ENCODE measurements around the gene GCK.

Gene GCK

GRCh38 chr7:44235066-44235465, 45.8 kb upstream of the GCK start:
- Histone ChIP-seq H3K79me1 (ENCODE audit: low read length) (no peaks in the 10 kb centered on the region), H2BK15ac (replicated peaks; ENCODE audit: low read depth) (no peak overlapping the region), H3K36me3 (ENCODE audit: control insufficient read depth, insufficient read depth, low read length) (no peaks in the 10 kb centered on the region), H4K5ac (ENCODE audit: low read length) (no peak overlapping the region), H3K9ac (ENCODE audit: low read length) (no peak overlapping the region), H3K23ac (ENCODE audit: low read length) (no peak overlapping the region), H2BK120ac (ENCODE audit: low read depth, low read length) (no peak overlapping the region), H3K4ac (ENCODE audit: low read depth, low read length) (no peak overlapping the region), H3K4me3 (ENCODE audit: low read length) (no peak overlapping the region), H3K27me3 (ENCODE audit: insufficient read depth, low read length, poor library complexity) (no peaks in the 10 kb centered on the region), H3K4me2 (ENCODE audit: low read length) (no peak overlapping the region), H4K8ac (ENCODE audit: low read depth, low read length) (no peak overlapping the region), H3K4me1 (ENCODE audit: control insufficient read depth, low read depth, low read length) (no peaks in the 10 kb centered on the region), H2BK5ac (ENCODE audit: low read length) (no peak overlapping the region), H3K18ac (ENCODE audit: low read length) (no peak overlapping the region), H3K79me2 (ENCODE audit: control insufficient read depth, insufficient read depth, low read length) (no peaks in the 10 kb centered on the region), H2AK5ac (ENCODE audit: low read length) (no peak overlapping the region), H3K27ac (ENCODE audit: low read depth, low read length) (no peak overlapping the region), H3K56ac (ENCODE audit: low read length) (no peak overlapping the region)
- no peak for DNase-seq
- WGBS (ENCODE audit: extremely low coverage, insufficient coverage, low lambda C conversion rate), result no CpG with 5 or more reads among the region's 8 CpGs

GRCh38 chr7:44232901-44233715, 43.9 kb upstream of the GCK start:
- Histone ChIP-seq H3K4me2 (ENCODE audit: low read length) (no peak overlapping the region), H3K79me1 (ENCODE audit: low read length) (no peaks in the 10 kb centered on the region), H2BK5ac (ENCODE audit: low read length) (no peak overlapping the region), H3K27ac (ENCODE audit: low read depth, low read length) (no peak overlapping the region), H4K5ac (ENCODE audit: low read length) (no peak overlapping the region), H3K56ac (ENCODE audit: low read length) (no peak overlapping the region), H2BK120ac (ENCODE audit: low read depth, low read length) (no peak overlapping the region), H4K8ac (ENCODE audit: low read depth, low read length) (no peak overlapping the region), H3K36me3 (ENCODE audit: control insufficient read depth, insufficient read depth, low read length) (no peaks in the 10 kb centered on the region), H3K4me1 (ENCODE audit: control insufficient read depth, low read depth, low read length) (no peaks in the 10 kb centered on the region), H3K4me3 (ENCODE audit: low read length) (no peak overlapping the region), H2BK15ac (replicated peaks; ENCODE audit: low read depth) (no peak overlapping the region), H3K4ac (ENCODE audit: low read depth, low read length) (no peak overlapping the region), H3K27me3 (ENCODE audit: insufficient read depth, low read length, poor library complexity) (no peaks in the 10 kb centered on the region), H3K9ac (ENCODE audit: low read length) (no peak overlapping the region), H2AK5ac (ENCODE audit: low read length) (no peak overlapping the region), H3K18ac (ENCODE audit: low read length) (no peak overlapping the region), H3K79me2 (ENCODE audit: control insufficient read depth, insufficient read depth, low read length) (no peaks in the 10 kb centered on the region), H3K23ac (ENCODE audit: low read length) (no peak overlapping the region)
- no CpG with 5 or more reads among the region's 22 CpGs for WGBS (ENCODE audit: extremely low coverage, insufficient coverage, low lambda C conversion rate)
- DNase-seq, result no peak

- DNase-seq, result no peak
- H2BK5ac ChIP-seq (ENCODE audit: low read length), result no peak overlapping the region
- H3K9ac ChIP-seq (ENCODE audit: low read length), result no peak overlapping the region
Measured at GRCh38 chr7:44232396-44232795, 43.2 kb upstream of the GCK start.

DNA sequence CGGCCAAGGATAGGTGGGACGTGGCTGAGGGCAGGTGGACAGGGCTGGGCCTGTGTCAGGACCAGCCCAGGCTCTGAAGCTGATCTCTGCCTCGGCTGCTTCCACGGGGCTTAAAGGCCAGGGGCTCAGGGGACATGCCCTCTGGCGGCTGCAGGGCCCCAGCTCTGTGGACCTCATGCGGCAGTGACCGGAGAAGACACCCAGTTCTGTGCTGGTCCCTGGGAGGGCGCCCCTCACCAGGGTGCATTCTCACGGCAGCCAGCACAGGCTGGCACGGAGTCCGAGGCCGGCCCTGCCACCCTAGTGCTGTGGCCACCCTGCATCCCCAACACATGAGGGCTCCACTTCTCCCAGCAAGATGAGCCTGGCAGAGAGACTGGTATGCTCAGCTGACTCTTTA, 41.8 kb upstream of the GCK start:
- Histone ChIP-seq H3K4me1 (ENCODE audit: control insufficient read depth, low read depth, low read length) (no peaks in the 10 kb centered on the region), H3K56ac (ENCODE audit: low read length) (no peak overlapping the region), H4K8ac (ENCODE audit: low read depth, low read length) (no peak overlapping the region), H4K5ac (ENCODE audit: low read length) (no peak overlapping the region), H3K4me2 (ENCODE audit: low read length) (no peak overlapping the region), H2BK5ac (ENCODE audit: low read length) (no peak overlapping the region), H3K27ac (ENCODE audit: low read depth, low read length) (no peak overlapping the region), H3K27me3 (ENCODE audit: insufficient read depth, low read length, poor library complexity) (no peaks in the 10 kb centered on the region), H2BK15ac (replicated peaks; ENCODE audit: low read depth) (no peak overlapping the region), H3K36me3 (ENCODE audit: control insufficient read depth, insufficient read depth, low read length) (no peaks in the 10 kb centered on the region), H3K23ac (ENCODE audit: low read length) (no peak overlapping the region), H3K4ac (ENCODE audit: low read depth, low read length) (no peak overlapping the region), H3K18ac (ENCODE audit: low read length) (no peak overlapping the region), H3K79me2 (ENCODE audit: control insufficient read depth, insufficient read depth, low read length) (no peaks in the 10 kb centered on the region), H2BK120ac (ENCODE audit: low read depth, low read length) (no peak overlapping the region), H3K79me1 (ENCODE audit: low read length) (no peaks in the 10 kb centered on the region), H3K9ac (ENCODE audit: low read length) (no peak overlapping the region), H2AK5ac (ENCODE audit: low read length) (no peak overlapping the region), H3K4me3 (ENCODE audit: low read length) (no peak overlapping the region)
- WGBS (ENCODE audit: extremely low coverage, insufficient coverage, low lambda C conversion rate), result no CpG with 5 or more reads among the region's 12 CpGs
- no peak for DNase-seq

More at GRCh38 chr7:44232396-44232795, 43.2 kb upstream of the GCK start:
- Histone ChIP-seq H3K4me2 (ENCODE audit: low read length) (no peak overlapping the region), H3K23ac (ENCODE audit: low read length) (no peak overlapping the region), H2AK5ac (ENCODE audit: low read length) (no peak overlapping the region), H3K4ac (ENCODE audit: low read depth, low read length) (no peak overlapping the region), H2BK15ac (replicated peaks; ENCODE audit: low read depth) (no peak overlapping the region), H2BK120ac (ENCODE audit: low read depth, low read length) (no peak overlapping the region), H3K79me2 (ENCODE audit: control insufficient read depth, insufficient read depth, low read length) (no peaks in the 10 kb centered on the region), H3K27ac (ENCODE audit: low read depth, low read length) (no peak overlapping the region), H3K4me3 (ENCODE audit: low read length) (no peak overlapping the region), H3K36me3 (ENCODE audit: control insufficient read depth, insufficient read depth, low read length) (no peaks in the 10 kb centered on the region), H3K27me3 (ENCODE audit: insufficient read depth, low read length, poor library complexity) (no peaks in the 10 kb centered on the region), H3K4me1 (ENCODE audit: control insufficient read depth, low read depth, low read length) (no peaks in the 10 kb centered on the region), H3K56ac (ENCODE audit: low read length) (no peak overlapping the region), H4K8ac (ENCODE audit: low read depth, low read length) (no peak overlapping the region), H3K79me1 (ENCODE audit: low read length) (no peaks in the 10 kb centered on the region), H4K5ac (ENCODE audit: low read length) (no peak overlapping the region), H3K18ac (ENCODE audit: low read length) (no peak overlapping the region)
- WGBS (ENCODE audit: extremely low coverage, insufficient coverage, low lambda C conversion rate), result no CpG with 5 or more reads among the region's 13 CpGs

GRCh38 chr7:44230286-44230685, 41.0 kb upstream of the GCK start:
- Histone ChIP-seq H3K4ac (ENCODE audit: low read depth, low read length) (no peak overlapping the region), H4K5ac (ENCODE audit: low read length) (no peak overlapping the region), H3K56ac (ENCODE audit: low read length) (no peak overlapping the region), H3K79me2 (ENCODE audit: control insufficient read depth, insufficient read depth, low read length) (no peaks in the 10 kb centered on the region), H2BK120ac (ENCODE audit: low read depth, low read length) (no peak overlapping the region), H3K4me3 (ENCODE audit: low read length) (no peak overlapping the region), H3K23ac (ENCODE audit: low read length) (no peak overlapping the region), H4K8ac (ENCODE audit: low read depth, low read length) (no peak overlapping the region), H2AK5ac (ENCODE audit: low read length) (no peak overlapping the region), H2BK5ac (ENCODE audit: low read length) (no peak overlapping the region), H3K4me1 (ENCODE audit: control insufficient read depth, low read depth, low read length) (no peaks in the 10 kb centered on the region), H3K36me3 (ENCODE audit: control insufficient read depth, insufficient read depth, low read length) (no peaks in the 10 kb centered on the region), H2BK15ac (replicated peaks; ENCODE audit: low read depth) (no peak overlapping the region), H3K79me1 (ENCODE audit: low read length) (no peaks in the 10 kb centered on the region), H3K18ac (ENCODE audit: low read length) (no peak overlapping the region), H3K4me2 (ENCODE audit: low read length) (no peak overlapping the region), H3K9ac (ENCODE audit: low read length) (no peak overlapping the region), H3K27me3 (ENCODE audit: insufficient read depth, low read length, poor library complexity) (no peaks in the 10 kb centered on the region), H3K27ac (ENCODE audit: low read depth, low read length) (no peak overlapping the region)
- DNase-seq, result no peak
- no CpG with 5 or more reads among the region's 7 CpGs for WGBS (ENCODE audit: extremely low coverage, insufficient coverage, low lambda C conversion rate)

Data from mesendoderm (in vitro differentiated cells).